MCF 10A (cell line): ENCODE measurements around the gene USP50. TPM values are rescaled to one million over a fixed set of nuclear protein-coding genes. Genes with fewer than 3 reads are reported as not detected.
"Not testable (repeated sequence)": the region's sequence is repeated elsewhere in the genome, so short reads cannot be mapped to it uniquely, and the experiment has no call there.

Experiments used
- BruUV-seq: library from RNA; stranded (reverse); fragments of 400-500 nt; replicated peaks from 2 replicates; lab custom pipeline; 2021; lab: Mats Ljungman, UMichigan
- CTCF ChIA-PET: fragments of 300-600 bp; sonication (Branson Sonifier 250); formaldehyde crosslinking; extraction: SDS; loops from one replicate; lab custom pipeline; 2021; ENCODE audit warnings: antibody characterized with exemption, inconsistent platforms; lab: Yijun Ruan, JAX
- POLR2A ChIA-PET: fragments of 300-600, 350-650 bp; sonication (Branson Sonifier 250); formaldehyde crosslinking; extraction: SDS; loops from one replicate; lab custom pipeline; 2020; ENCODE audit warnings: antibody characterized with exemption, inconsistent platforms; lab: Yijun Ruan, JAX
- DNase-seq: peaks from one replicate; pipeline ENCODE4 v3.0.0-alpha.2; 2018; ENCODE audit not compliant: unreplicated experiment
- H3K27ac Mint-ChIP-seq: one replicate; pipeline ENCODE4 v1.8.0; 2022; ENCODE audit warnings: mild to moderate bottlenecking, low read depth, mixed read lengths; ENCODE audit not compliant: unreplicated experiment
- H3K27me3 Mint-ChIP-seq: one replicate; pipeline ENCODE4 v1.8.0; 2022; ENCODE audit warnings: mixed read lengths; ENCODE audit not compliant: insufficient read depth, unreplicated experiment
- H3K36me3 Mint-ChIP-seq: one replicate; pipeline ENCODE4 v1.8.0; 2022; ENCODE audit warnings: mild to moderate bottlenecking, moderate library complexity, mixed read lengths; ENCODE audit not compliant: insufficient read depth, unreplicated experiment
- H3K4me1 Mint-ChIP-seq: one replicate; pipeline ENCODE4 v1.8.0; 2022; ENCODE audit warnings: mixed read lengths; ENCODE audit not compliant: insufficient read depth, unreplicated experiment
- H3K4me3 Mint-ChIP-seq: one replicate; pipeline ENCODE4 v1.8.0; 2022; ENCODE audit warnings: mild to moderate bottlenecking, moderate library complexity, mixed read lengths; ENCODE audit not compliant: unreplicated experiment
- H3K9me3 Mint-ChIP-seq: one replicate; pipeline ENCODE4 v1.8.0; 2022; ENCODE audit warnings: mixed read lengths; ENCODE audit not compliant: unreplicated experiment
- CTCF ChIP-seq: fragments of 200-600 bp; IDR thresholded peaks from one replicate; pipeline ENCODE4 v1.8.0; 2022; ENCODE audit warnings: antibody characterized with exemption, mild to moderate bottlenecking; ENCODE audit not compliant: unreplicated experiment
- intact Hi-C: fragments of 100-400 bp; cut with micrococcal nuclease; formaldehyde crosslinking; loops from 2 replicates; pipeline ENCODE4 v1.14.1; 2022
- total RNA-seq: library from RNA; stranded (reverse); gene quantifications from 2 replicates; pipeline ENCODE4 v1.2.3, GENCODE V29; 2022

USP50 gene
- total RNA-seq, 1 experiment from 2014 or later = not detected

- POLR2A ChIA-PET = no interaction called here
- no peak overlapping the region for H3K4me3 Mint-ChIP-seq
- no peaks in the 10 kb centered on the region for H3K4me1 Mint-ChIP-seq
- no peak for TF ChIP-seq CTCF
- intact Hi-C loops = no loop called here
- no peak for DNase-seq
- no TSS peak for BruUV-seq
- no peaks in the 10 kb centered on the region for H3K27me3 Mint-ChIP-seq
- H3K27ac Mint-ChIP-seq = no peak overlapping the region
- CTCF ChIA-PET = no interaction called here
- no peaks in the 10 kb centered on the region for H3K36me3 Mint-ChIP-seq
- no peaks in the 10 kb centered on the region for H3K9me3 Mint-ChIP-seq
Measured at GRCh38 chr15:50513001-50513400, 33.5 kb downstream of the USP50 start.

GRCh38 chr15:50506121-50506520 lies 40.3 kb downstream of the USP50 start:
- H3K9me3 Mint-ChIP-seq = no peaks in the 10 kb centered on the region
- CTCF ChIA-PET = interaction anchor here (0.6 kb wide), 1 partner anchor 314 kb away, joined by 4 read pairs; no protein-coding TSS in a partner anchor
- BruUV-seq = no TSS peak
- POLR2A ChIA-PET = no interaction called here
- no peaks in the 10 kb centered on the region for H3K27me3 Mint-ChIP-seq
- no peak overlapping the region for H3K27ac Mint-ChIP-seq
- no peaks in the 10 kb centered on the region for H3K4me1 Mint-ChIP-seq
- intact Hi-C loops = no loop called here
- TF ChIP-seq CTCF = no peak
- no peak overlapping the region for H3K4me3 Mint-ChIP-seq
- no peak for DNase-seq
- peaks cover 16% of the 10 kb centered on the region for H3K36me3 Mint-ChIP-seq

GRCh38 chr15:50505656-50506055 lies 40.8 kb downstream of the USP50 start:
- intact Hi-C loops, BruUV-seq, DNase-seq, H3K27me3 Mint-ChIP-seq, H3K4me1 Mint-ChIP-seq, POLR2A ChIA-PET, H3K27ac Mint-ChIP-seq, H3K4me3 Mint-ChIP-seq, H3K9me3 Mint-ChIP-seq: not testable (repeated sequence)
- CTCF ChIA-PET = interaction anchor here (0.6 kb wide), 1 partner anchor 313 kb away, joined by 4 read pairs; no protein-coding TSS in a partner anchor
- H3K36me3 Mint-ChIP-seq = peaks cover 19% of the 10 kb centered on the region

GRCh38 chr15:50503144-50503543 lies 43.3 kb downstream of the USP50 start:
- no peak overlapping the region for H3K4me3 Mint-ChIP-seq
- no peaks in the 10 kb centered on the region for H3K27me3 Mint-ChIP-seq
- no peak for TF ChIP-seq CTCF
- no peaks in the 10 kb centered on the region for H3K4me1 Mint-ChIP-seq
- peaks cover 40% of the 10 kb centered on the region for H3K36me3 Mint-ChIP-seq
- no peak for DNase-seq
- intact Hi-C loops = no loop called here
- ChIA-PET CTCF (interaction anchor here (0.6 kb wide), 1 partner anchor 630 kb away, joined by 4 read pairs; no protein-coding TSS in a partner anchor), POLR2A (no interaction called here)
- H3K9me3 Mint-ChIP-seq = no peaks in the 10 kb centered on the region
- BruUV-seq = no TSS peak
- no peak overlapping the region for H3K27ac Mint-ChIP-seq

GRCh38 chr15:50501815-50502214 lies 44.7 kb downstream of the USP50 start:
- Mint-ChIP-seq H3K9me3 (no peaks in the 10 kb centered on the region), H3K27me3 (no peaks in the 10 kb centered on the region), H3K27ac (no peak overlapping the region), H3K4me3 (no peak overlapping the region), H3K4me1 (no peaks in the 10 kb centered on the region), H3K36me3 (peaks cover 50% of the 10 kb centered on the region)
- TF ChIP-seq CTCF = no peak
- intact Hi-C loops = no loop called here
- CTCF ChIA-PET = interaction anchor here (0.9 kb wide), 1 partner anchor 8 kb away, joined by 5 read pairs; no protein-coding TSS in a partner anchor
- POLR2A ChIA-PET = no interaction called here
- BruUV-seq = no TSS peak
- no peak for DNase-seq
